ENCODE results near the gene FOXS1.

The FOXS1 gene

GRCh38 chr20:31797364-31797763 is 48.0 kb downstream of the FOXS1 start:
- DNase-seq (ENCODE audit: low read depth in 2 of 2), result no peak
